Measurements from ENCODE around the gene LDHD. TPM values are rescaled to one million over a fixed set of nuclear protein-coding genes. Genes with fewer than 3 reads are reported as not detected.
A peak's percentile ranks its signal among the peaks of the same experiment; 100 is the strongest.

The LDHD gene
- total and polyA plus RNA-seq, 7 donors: 2.5 to 114 (median 7.6) TPM

- TF ChIP-seq POLR2AphosphoS5 (IDR thresholded peaks at IDR 0.05) (no peak), EP300 (IDR thresholded peaks at IDR 0.05) (no peak), CTCF (IDR thresholded peaks at IDR 0.05) (no peak), POLR2A (IDR thresholded peaks at IDR 0.05) (no peak)
- H3K4me3 ChIP-seq: no peak overlapping the region
- no peaks in the 10 kb centered on the region for H3K9me3 ChIP-seq
- no peak for DNase-seq
- no peaks in the 10 kb centered on the region for H3K27me3 ChIP-seq
- WGBS, 2 donors: 82 to 95% methylated on average over 20 of the region's 20 CpGs
- H3K27ac ChIP-seq: peak overlapping the region in 2 of 4 donors; percentile 23 to 50
- peaks cover 0 to 43% (median 30%) of the 10 kb centered on the region in 4 donors for H3K4me1 ChIP-seq
- no peaks in the 10 kb centered on the region for H3K36me3 ChIP-seq
- intact Hi-C loops (cut with DNase I): no loop called here
Measured at GRCh38 chr16:75073545-75074303, 42.9 kb downstream of the LDHD start.

- no peak for DNase-seq
- H3K9me3 ChIP-seq: no peaks in the 10 kb centered on the region
- H3K4me3 ChIP-seq: no peak overlapping the region
- intact Hi-C loops (cut with DNase I): no loop called here
- H3K27ac ChIP-seq: no peak overlapping the region
- no peaks in the 10 kb centered on the region for H3K36me3 ChIP-seq
- WGBS, 2 donors: 36 to 84% methylated on average over 2 of the region's 2 CpGs
- no peaks in the 10 kb centered on the region for H3K27me3 ChIP-seq
- TF ChIP-seq POLR2A (IDR thresholded peaks at IDR 0.05): no peak
- no peak for TF ChIP-seq POLR2AphosphoS5 (IDR thresholded peaks at IDR 0.05)
- TF ChIP-seq CTCF (IDR thresholded peaks at IDR 0.05): no peak
- TF ChIP-seq EP300 (IDR thresholded peaks at IDR 0.05): no peak
- peaks cover 0 to 45% (median 30%) of the 10 kb centered on the region in 4 donors for H3K4me1 ChIP-seq
Measured at GRCh38 chr16:75072239-75072947, 44.2 kb downstream of the LDHD start.

GRCh38 chr16:75071621-75072020, 45.0 kb downstream of the LDHD start:
- Histone ChIP-seq H3K36me3 (no peaks in the 10 kb centered on the region), H3K27me3 (no peaks in the 10 kb centered on the region), H3K9me3 (no peaks in the 10 kb centered on the region), H3K4me1 (peaks cover 0 to 52% (median 35%) of the 10 kb centered on the region in 4 donors), H3K27ac (no peak overlapping the region), H3K4me3 (no peak overlapping the region)
- TF ChIP-seq POLR2A (IDR thresholded peaks at IDR 0.05) (no peak), POLR2AphosphoS5 (IDR thresholded peaks at IDR 0.05) (no peak), CTCF (IDR thresholded peaks at IDR 0.05) (no peak), EP300 (IDR thresholded peaks at IDR 0.05) (no peak)
- intact Hi-C loops (cut with DNase I): no loop called here
- DNase-seq: no peak
- WGBS, 2 donors: 92 to 94% methylated on average over 3 of the region's 3 CpGs

- DNase-seq: peak; percentile 71
- peak overlapping the region in 3 of 4 donors; percentile 25 to 40 (median 38) for H3K27ac ChIP-seq
- no peak overlapping the region for H3K4me3 ChIP-seq
- H3K9me3 ChIP-seq: no peaks in the 10 kb centered on the region
- intact Hi-C loops (cut with DNase I): no loop called here
- H3K27me3 ChIP-seq: no peaks in the 10 kb centered on the region
- 50 to 64% methylated on average over 11 of the region's 11 CpGs for WGBS, 2 donors
- no peaks in the 10 kb centered on the region for H3K36me3 ChIP-seq
- H3K4me1 ChIP-seq: peaks cover 0 to 60% (median 40%) of the 10 kb centered on the region in 4 donors
- no peak for TF ChIP-seq CTCF (IDR thresholded peaks at IDR 0.05)
- no peak for TF ChIP-seq POLR2A (IDR thresholded peaks at IDR 0.05)
- no peak for TF ChIP-seq POLR2AphosphoS5 (IDR thresholded peaks at IDR 0.05)
- TF ChIP-seq EP300 (IDR thresholded peaks at IDR 0.05): no peak
Measured at GRCh38 chr16:75070012-75070841, 46.4 kb downstream of the LDHD start.
